CD4-positive, alpha-beta T cell treated with Interleukin-1 beta for 1 hour (primary cell): Measurements from ENCODE around the gene OR2A25.
"Not testable (repeated sequence)": the region's sequence is repeated elsewhere in the genome, so short reads cannot be mapped to it uniquely, and the experiment has no call there.

Experiments used
- DNase-seq, 2 donors: peaks; one replicate each; pipeline ENCODE4 v3.0.0-alpha.2; 2020 to 2022

The OR2A25 gene

DNA sequence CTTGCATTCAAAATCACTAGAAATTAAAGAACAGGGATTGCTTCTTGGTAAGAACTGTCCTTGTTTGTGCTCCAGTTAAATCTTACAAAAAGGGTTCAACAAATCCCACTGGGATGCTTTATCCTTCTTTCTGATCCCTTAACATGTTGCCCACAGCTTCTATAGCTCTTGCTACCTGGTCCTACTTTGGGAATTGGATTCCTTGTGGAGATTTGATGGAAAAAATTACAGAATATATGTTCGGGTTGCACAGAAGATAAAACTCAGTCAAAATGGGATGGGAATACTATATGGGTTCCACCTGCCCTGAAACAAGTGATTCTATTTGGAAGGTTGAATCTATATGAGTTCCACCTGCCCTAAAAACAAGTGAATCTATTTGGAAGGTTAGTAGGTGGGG is at the start of gene OR2A25:
TSS of gene OR2A25 (plus strand) at position 301 of the 400 bp plus-strand sequence. CDS start 4,409 bp downstream, outside the sequence.
- no peak for DNase-seq

DNA sequence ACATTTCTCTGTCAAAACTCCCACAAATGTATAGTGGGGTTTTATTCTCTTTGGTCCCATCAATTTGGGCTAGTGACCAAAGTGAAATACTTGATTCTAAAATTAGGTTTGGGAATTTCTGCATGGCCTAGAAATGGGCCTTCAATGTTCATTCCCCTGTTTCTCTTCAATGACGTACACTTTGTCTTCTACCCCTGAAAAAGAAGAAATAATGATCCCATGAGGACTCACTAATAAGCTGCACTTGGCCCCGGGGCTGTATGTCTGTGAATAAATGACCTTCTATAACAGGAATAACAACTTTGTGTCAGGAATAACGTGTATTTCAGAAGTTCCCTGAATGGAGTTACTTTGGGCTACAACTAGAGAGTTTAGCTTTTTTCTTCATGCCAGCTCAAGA is 49.3 kb upstream of the OR2A25 start:
- no peak for DNase-seq

GRCh38 chr7:144022169-144022568 is 47.4 kb upstream of the OR2A25 start:
- no peak for DNase-seq

- DNase-seq: no peak
Measured at GRCh38 chr7:144023171-144023827, 46.3 kb upstream of the OR2A25 start.

DNA sequence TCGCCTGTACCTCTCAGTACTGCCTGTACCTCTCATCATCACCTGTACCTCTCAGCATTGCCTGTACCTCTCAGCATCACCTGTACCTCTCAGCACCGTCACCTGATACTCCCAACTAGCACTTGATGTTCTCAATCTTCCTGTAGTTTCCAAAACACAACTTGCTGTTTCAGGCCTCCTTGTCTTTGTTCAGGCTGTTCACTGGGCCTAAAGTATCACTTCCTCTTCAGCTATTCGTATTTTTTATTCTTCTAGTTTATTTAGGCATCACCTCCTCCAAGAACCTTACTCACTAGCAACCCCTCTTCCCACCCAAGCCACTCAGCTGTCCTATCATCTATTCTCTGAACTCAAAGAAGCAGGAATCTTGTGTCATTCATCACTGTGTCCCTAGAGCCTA is 45.4 kb upstream of the OR2A25 start:
- no peak for DNase-seq

DNA sequence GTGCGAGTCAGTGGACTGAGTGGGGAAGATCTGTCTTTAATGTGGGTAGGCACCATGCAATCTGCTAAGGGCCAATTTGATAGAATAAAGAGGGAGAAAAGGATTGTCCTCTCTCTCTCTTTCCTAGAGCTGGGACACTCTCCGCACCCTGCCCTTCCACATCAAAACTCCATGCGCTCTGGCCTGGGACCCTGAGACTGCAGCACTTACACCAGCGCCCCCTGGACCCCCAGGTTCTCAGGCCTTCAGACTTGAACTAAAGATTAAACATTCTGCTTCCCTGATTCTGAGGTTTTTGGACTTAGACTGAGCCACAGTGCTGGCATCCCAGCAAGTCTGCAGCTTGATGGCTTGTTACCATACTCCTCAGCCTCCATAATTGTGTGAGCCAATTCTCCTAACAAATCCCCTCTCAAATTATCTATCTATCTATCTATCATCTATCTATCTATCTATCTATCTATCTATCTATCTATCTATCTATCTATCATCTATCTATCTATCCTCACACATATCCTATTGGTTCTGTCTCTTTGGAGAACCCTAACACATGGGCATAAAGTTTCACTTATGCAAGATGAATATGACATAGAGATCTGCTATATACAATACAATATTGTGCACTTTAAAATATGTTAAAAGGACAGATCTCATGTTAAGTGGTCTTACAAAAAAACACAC is 43.3 kb upstream of the OR2A25 start:
- DNase-seq: no peak

DNA sequence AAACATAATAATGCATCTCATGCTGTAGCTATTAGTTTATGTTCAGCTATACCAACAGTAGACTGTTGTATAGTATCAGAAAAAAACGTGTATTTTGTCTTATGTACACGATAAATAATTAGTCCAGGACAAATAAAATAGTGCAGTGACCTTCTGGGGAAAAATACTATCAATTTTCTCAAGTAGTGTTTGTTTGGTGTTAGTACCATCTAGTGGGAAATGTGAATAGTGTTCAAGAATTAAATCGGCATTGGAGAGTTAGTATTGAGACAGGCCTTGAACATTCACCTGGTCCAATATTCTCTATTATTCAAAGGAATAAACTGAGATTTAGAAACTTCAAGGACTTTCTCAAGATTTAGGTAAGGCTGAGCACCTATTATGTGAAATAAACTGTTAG is 42.5 kb upstream of the OR2A25 start:
- no peak for DNase-seq

DNA sequence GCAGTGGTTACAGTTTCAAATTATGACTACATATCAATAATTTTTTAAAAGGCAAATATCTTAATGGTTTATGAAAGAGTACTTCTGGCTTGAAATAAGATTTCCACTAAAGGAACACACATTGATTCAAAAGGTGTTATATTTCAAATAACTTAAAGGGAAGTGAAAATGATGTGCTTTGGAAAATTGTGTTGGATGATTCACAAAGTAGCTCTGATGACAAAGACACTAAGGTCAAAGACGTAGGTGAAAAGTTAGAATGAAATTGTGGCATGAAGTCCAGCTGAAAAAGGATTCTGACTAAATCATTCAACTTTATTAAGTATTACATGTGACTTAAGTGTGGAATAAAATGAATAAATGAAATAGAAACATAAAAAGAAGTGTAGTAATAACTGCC is 41.6 kb upstream of the OR2A25 start:
- no peak for DNase-seq

DNA sequence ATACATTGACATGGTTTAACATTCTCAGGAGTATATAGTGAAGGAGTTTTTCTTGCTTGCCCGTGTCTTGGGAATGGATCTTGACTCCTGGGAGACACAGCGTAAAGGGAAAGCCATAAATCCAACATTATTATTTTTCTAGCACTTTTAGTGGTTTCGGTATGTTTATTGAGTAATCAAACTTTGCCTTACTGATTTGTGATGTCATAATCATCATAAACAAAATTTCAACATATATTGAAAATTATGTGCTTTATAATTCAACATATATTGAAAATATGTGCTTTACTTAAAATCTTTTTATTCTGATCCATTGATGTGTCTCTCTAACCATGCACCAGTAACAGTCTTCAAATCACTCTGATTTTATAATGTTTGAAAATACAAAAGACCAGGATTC is 41.1 kb upstream of the OR2A25 start:
- no peak for DNase-seq

- DNase-seq: no peak
Measured at GRCh38 chr7:144032516-144032915, 37.1 kb upstream of the OR2A25 start.

DNA sequence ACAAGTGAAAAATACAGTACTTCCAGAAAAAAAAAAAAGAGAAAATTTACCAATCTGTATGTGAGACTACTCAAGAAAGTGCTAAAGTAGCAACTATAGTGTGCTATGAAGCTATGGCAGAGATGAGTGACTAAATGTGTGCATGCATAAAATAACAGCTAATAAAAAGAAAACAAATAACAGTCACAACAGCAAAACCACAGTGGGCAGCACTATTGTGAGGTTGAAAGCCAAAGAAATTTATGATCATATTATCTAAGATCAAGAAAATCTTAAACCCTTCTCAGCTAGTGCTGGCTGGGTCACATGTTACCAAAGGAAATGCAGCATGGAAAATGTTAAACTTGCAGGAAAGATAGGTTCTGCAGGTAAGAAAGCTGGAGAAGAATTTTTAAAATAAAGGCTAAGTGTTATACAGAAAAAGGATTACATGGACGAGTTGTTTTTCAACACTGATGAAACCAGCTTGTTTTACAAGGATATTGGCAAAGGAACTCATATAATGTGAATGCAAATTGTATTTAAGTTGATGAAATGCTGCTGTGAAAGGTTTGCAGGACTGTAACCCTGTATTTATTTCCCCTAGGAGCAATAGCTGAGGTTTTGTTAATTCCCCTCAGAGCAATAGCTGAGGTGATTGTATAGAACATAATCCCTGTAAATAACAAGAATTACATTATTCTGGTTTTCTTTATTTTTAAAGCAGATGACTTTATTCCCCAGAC is 36.5 kb upstream of the OR2A25 start:
- no peak for DNase-seq

GRCh38 chr7:144035385-144035784 is 34.2 kb upstream of the OR2A25 start:
- DNase-seq: no peak

GRCh38 chr7:144036302-144036885 is 33.2 kb upstream of the OR2A25 start:
- DNase-seq: no peak

DNA sequence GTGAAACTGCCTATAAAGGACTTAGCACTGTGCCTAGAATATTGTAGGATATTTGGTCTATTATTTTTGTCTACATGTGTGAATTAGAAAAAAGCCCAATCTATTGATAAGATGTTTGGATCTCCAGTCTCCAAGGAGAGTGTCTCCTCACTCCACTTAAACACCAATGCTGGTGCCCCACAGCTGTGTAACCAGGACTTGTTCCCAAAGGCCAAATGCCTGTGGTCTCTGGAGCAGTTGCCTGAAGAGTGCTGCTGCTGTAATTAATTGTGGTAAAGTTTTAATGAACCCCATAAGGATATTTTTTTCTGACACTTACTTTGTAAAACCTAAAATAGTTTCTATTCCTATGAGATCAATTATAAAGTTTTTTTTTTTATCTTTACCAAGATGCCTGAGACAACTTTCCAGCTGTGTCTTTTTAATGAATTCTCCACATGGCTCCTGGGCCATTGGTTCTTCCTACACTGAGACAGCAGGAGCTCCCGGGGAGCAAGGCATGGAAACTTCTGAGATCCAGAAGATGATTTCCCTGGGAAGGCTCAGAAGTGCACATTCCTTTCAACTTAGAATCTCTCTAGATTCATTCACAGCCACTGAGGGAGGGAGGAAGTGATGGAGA is 32.1 kb upstream of the OR2A25 start:
- DNase-seq: no peak

GRCh38 chr7:144038887-144039286 is 30.7 kb upstream of the OR2A25 start:
- no peak for DNase-seq

GRCh38 chr7:144048648-144049047 is 21.0 kb upstream of the OR2A25 start, which contains the start of gene OR2A5:
Gene OR2A5, plus strand, starts transcription at chr7:144048948. Its CDS starts 1,454 bp downstream, at chr7:144050402.
- no peak for DNase-seq

DNA sequence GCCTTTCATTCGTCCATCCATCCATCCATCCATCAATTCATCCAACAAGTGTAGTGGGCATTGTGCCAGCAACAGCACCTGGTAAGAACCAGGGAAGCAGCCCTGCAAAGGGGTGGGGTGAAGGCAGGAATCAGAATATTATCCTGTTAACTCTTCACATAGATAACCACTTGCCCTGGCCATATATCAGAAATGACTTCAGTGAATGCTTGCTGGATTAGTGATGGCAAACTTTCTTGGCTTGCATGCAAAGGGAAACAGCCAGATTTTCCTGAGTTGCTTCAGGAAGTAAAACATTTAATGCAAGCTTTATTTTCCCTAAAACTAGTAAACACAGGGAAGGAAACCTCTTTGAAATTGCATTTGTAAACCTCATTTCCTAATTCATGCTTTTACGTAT is 20.1 kb upstream of the OR2A25 start:
- DNase-seq: no peak

GRCh38 chr7:144050093-144050492 is 19.5 kb upstream of the OR2A25 start:
- DNase-seq: no peak

GRCh38 chr7:144050884-144051283 is 18.7 kb upstream of the OR2A25 start:
- not testable (repeated sequence) for DNase-seq

- DNase-seq: no peak
Measured at GRCh38 chr7:144057954-144058353, 11.7 kb upstream of the OR2A25 start.

DNA sequence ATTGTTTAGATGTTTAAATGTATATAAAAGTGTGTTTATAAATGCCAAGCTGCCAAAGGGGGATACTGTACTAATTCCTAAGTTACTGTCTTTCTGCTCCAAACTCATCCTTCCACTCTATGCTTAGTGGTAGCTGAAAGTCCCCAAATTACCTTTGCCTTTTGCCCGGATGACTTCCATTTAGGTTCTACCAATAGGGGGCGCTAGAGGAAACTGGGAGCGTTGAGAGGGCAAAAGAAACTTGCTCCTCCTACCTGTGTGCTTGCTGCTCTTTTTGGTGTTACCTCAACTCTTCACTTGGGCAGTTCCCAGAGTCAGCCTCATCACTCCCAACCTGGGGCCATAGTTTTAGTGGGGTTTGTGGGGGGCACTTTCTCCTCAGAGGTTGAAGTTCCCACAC is 5.9 kb upstream of the OR2A25 start:
- DNase-seq: peak in 1 of 2 donors; percentile 5

DNA sequence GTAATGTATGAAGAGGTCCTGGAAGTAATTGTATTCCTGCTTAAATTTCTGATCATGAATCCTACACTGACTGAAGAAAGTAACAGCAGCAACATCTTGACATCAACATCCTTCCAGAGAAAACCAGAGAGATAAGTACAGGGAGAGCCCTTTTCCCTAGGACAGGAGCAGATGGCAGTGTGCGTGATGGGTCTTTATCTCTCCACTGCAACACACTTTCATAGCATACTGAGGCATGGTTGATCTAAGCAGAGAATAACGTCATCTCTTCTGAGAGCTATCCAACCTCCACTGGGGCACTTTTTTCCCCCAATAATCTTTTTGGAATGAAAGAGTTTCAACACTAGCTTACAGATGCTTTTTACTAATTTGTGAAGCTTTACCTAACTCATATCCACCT is 342 bp downstream of the OR2A25 start:
- DNase-seq: no peak

DNA sequence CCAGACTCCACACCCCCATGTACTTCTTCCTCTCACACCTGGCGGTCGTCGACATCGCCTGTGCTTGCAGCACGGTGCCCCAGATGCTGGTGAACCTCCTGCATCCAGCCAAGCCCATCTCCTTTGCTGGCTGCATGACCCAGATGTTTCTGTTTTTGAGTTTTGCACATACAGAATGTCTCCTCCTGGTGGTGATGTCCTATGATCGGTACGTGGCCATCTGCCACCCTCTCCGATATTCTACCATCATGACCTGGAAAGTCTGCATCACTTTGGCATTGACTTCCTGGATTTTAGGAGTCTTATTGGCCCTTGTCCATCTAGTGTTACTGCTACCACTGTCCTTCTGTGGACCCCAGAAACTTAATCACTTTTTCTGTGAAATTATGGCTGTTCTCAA is 4.8 kb downstream of the OR2A25 start:
- DNase-seq: no peak
